Measurements from ENCODE around the gene SGO2. TPM values are rescaled to one million over a fixed set of nuclear protein-coding genes. Genes with fewer than 3 reads are reported as not detected.
"Not testable (repeated sequence)": the region's sequence is repeated elsewhere in the genome, so short reads cannot be mapped to it uniquely, and the experiment has no call there.

SGO2 gene
- total RNA-seq, 1 donor from 2014 or later, result 10.7 TPM

DNA sequence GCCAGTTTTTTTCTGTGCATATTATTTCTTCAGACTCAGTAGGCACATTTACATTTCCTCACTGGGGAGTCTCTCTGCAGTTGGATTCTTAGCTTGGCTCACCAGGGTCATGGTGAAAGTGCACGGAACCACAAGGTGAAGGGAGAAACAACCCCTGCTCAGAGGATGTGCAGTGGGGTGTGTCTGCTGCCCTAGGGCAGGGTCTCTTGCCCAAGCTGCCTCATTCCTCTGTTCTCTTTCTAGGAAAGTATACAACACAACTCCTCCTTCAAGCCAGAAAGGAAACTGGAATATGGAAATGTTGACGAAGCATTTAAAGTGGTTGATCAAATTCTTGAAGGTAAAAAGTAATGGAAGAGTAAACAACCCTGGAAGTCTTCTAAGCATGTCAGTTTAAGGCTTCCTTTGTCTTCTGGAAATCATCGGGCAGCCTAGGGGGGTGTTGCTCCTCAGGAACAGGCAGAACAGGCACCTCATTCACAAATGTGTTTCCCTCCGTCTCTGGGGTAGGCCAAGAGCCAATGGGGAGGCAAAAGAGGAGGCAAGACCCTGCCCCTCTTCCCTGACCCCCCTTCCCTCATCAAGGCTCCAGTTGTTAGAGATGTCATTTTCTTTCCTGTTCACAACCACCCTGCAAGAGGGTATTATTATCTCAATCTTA, 101.2 kb downstream of the SGO2 start:
- no peak for DNase-seq (ENCODE audit: low spot score in 2 of 2, unreplicated experiment in 2 of 2)
- Mint-ChIP-seq H3K27me3 (ENCODE audit: low read depth) (peaks cover 3% of the 10 kb centered on the region), H3K27ac (no peak overlapping the region), H3K4me1 (peaks cover 12% of the 10 kb centered on the region), H3K36me3 (no peaks in the 10 kb centered on the region), H3K4me3 (no peak overlapping the region), H3K9me3 (no peaks in the 10 kb centered on the region)
- no peak for TF ChIP-seq CTCF (IDR thresholded peaks at IDR 0.05; ENCODE audit: unreplicated experiment)

GRCh38 chr2:200628461-200628860, 102.5 kb downstream of the SGO2 start:
- H3K9me3 Mint-ChIP-seq; H3K27me3 Mint-ChIP-seq (ENCODE audit: low read depth); H3K4me1 Mint-ChIP-seq; H3K4me3 Mint-ChIP-seq; DNase-seq (ENCODE audit: low spot score in 2 of 2, unreplicated experiment in 2 of 2); H3K36me3 Mint-ChIP-seq; H3K27ac Mint-ChIP-seq: not testable (repeated sequence)

DNA sequence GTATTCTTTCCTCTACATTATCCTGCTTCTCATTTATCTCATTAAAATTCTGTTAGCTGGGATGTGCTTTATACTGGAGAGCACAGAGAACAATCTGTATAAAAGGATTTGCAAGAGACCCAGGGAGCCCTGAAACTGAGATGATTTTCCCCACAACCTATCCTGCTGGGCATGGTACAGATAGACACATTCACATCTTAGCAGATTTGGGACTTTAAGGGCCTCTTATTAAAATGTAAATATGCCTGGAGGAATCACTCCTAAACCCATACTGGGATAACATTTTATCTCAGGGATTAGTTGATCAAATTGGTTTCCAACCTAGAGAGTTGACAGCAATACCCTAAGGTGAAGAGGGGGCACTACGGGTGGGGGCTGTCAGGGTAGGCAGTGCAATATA, 105.3 kb downstream of the SGO2 start:
- H3K27ac Mint-ChIP-seq, result no peak overlapping the region
- H3K27me3 Mint-ChIP-seq (ENCODE audit: low read depth), result peaks cover 3% of the 10 kb centered on the region
- peaks cover 2% of the 10 kb centered on the region for H3K4me1 Mint-ChIP-seq
- H3K4me3 Mint-ChIP-seq, result no peak overlapping the region
- H3K36me3 Mint-ChIP-seq, result no peaks in the 10 kb centered on the region
- DNase-seq (ENCODE audit: low spot score in 2 of 2, unreplicated experiment in 2 of 2), result no peak
- peaks cover 5% of the 10 kb centered on the region for H3K9me3 Mint-ChIP-seq
- no peak for TF ChIP-seq CTCF (IDR thresholded peaks at IDR 0.05; ENCODE audit: unreplicated experiment)

Other genes starting within 250 kb of the SGO2 start
- gene SPATS2L, start 219.5 kb upstream of the SGO2 start, total RNA-seq, result 78.6 to 84.8 TPM (median 83.7 TPM) in 3 replicates
- 13.2 to 15.6 TPM (median 14.6 TPM) in 3 replicates for gene KCTD18, start 16.1 kb upstream of the SGO2 start, total RNA-seq
- gene AOX1, start 59.8 kb downstream of the SGO2 start, total RNA-seq, result 1.6 to 2.4 TPM (median 2.2 TPM) in 3 replicates

Measured in mesothelial cell of epicardium (in vitro differentiated cells).